Immature natural killer cell (primary cell): ENCODE data around the gene WFIKKN1. TPM values are rescaled to one million over a fixed set of nuclear protein-coding genes. Genes with fewer than 3 reads are reported as not detected.

Source experiments
- DNase-seq, 3 donors: peaks; one replicate each; pipeline ENCODE4 v3.0.0; 2022; ENCODE audit warnings: mixed read lengths in 1 of 3
- H3K27ac Mint-ChIP-seq, 6 donors: one replicate each; pipeline ENCODE4 v1.8.0; 2020; ENCODE audit warnings: mixed read lengths in 6 of 6, mild to moderate bottlenecking in 5 of 6, inconsistent platforms in 4 of 6, moderate library complexity in 3 of 6
- H3K27me3 Mint-ChIP-seq, 3 donors: one replicate each; pipeline ENCODE4 v1.8.0; 2020 to 2021; ENCODE audit warnings: low read depth in 3 of 3, mild to moderate bottlenecking in 3 of 3, mixed read lengths in 3 of 3, moderate library complexity in 3 of 3, inconsistent platforms in 1 of 3
- H3K36me3 Mint-ChIP-seq, 3 donors: one replicate each; pipeline ENCODE4 v1.8.0; 2020; ENCODE audit warnings: mixed read lengths in 3 of 3, inconsistent platforms in 2 of 3, mild to moderate bottlenecking in 2 of 3
- H3K4me1 Mint-ChIP-seq, 2 donors: one replicate each; pipeline ENCODE4 v1.8.0; 2020; ENCODE audit warnings: inconsistent platforms in 2 of 2, mild to moderate bottlenecking in 2 of 2, mixed read lengths in 2 of 2, moderate library complexity in 1 of 2
- H3K4me3 Mint-ChIP-seq, 5 donors: one replicate each; pipeline ENCODE4 v1.8.0; 2020; ENCODE audit warnings: mild to moderate bottlenecking in 5 of 5, mixed read lengths in 5 of 5, inconsistent platforms in 3 of 5, moderate library complexity in 3 of 5
- H3K9me3 Mint-ChIP-seq, 6 donors: one replicate each; pipeline ENCODE4 v1.8.0; 2020; ENCODE audit warnings: mild to moderate bottlenecking in 6 of 6, mixed read lengths in 6 of 6, inconsistent platforms in 4 of 6, moderate library complexity in 3 of 6
- polyA plus RNA-seq, 3 donors: library from polyadenylated mRNA; unstranded; fragments of 300-500 nt; fragmentation: Illumina TruSeq; gene quantifications; one replicate each; pipeline ENCODE4 v1.2.3, GENCODE V29; 2021

The WFIKKN1 gene, protein sequence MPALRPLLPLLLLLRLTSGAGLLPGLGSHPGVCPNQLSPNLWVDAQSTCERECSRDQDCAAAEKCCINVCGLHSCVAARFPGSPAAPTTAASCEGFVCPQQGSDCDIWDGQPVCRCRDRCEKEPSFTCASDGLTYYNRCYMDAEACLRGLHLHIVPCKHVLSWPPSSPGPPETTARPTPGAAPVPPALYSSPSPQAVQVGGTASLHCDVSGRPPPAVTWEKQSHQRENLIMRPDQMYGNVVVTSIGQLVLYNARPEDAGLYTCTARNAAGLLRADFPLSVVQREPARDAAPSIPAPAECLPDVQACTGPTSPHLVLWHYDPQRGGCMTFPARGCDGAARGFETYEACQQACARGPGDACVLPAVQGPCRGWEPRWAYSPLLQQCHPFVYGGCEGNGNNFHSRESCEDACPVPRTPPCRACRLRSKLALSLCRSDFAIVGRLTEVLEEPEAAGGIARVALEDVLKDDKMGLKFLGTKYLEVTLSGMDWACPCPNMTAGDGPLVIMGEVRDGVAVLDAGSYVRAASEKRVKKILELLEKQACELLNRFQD
- polyA plus RNA-seq, result under 1 TPM in 2 of 3 donors, not detected in 1; 0.17 to 0.19 TPM

- Mint-ChIP-seq H3K27me3 (no peaks in the 10 kb centered on the region), H3K9me3 (no peaks in the 10 kb centered on the region), H3K4me3 (no peak within 1 kb of the TSS), H3K36me3 (peaks cover 0 to 5% (median 0%) of the 10 kb centered on the region in 3 donors), H3K4me1 (peaks cover 0 to 1% of the 10 kb centered on the region in 2 donors), H3K27ac (no peak within 1 kb of the TSS)
- DNase-seq, result no peak
Observed at GRCh38 chr16:630815-631405, at the start of gene WFIKKN1. TSS of gene WFIKKN1 (plus strand) at chr16:630985. CDS start at chr16:631254, 269 bp downstream.

DNA sequence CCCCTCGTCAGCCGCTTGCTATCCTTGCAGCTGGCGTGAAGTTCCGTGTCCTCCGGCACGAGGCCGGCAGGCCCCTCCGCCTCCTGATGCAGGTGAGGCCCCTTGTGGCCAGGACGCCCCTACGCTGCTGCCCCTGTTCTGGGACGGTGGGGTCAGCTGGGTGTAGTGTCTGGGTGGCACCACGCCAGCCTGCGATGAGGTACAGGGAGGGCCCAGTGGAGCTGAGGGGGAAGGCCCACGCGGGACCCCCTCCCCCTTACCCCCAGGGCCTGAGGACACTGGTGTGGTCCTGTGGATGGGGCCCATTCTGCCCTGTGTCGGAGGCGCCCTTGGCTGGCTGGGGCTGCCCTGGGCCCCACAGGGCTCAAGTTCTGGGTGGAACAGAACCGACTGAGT, 48.6 kb upstream of the WFIKKN1 start:
- peaks cover 0 to 4% (median 0%) of the 10 kb centered on the region in 3 donors for H3K27me3 Mint-ChIP-seq
- H3K27ac Mint-ChIP-seq, result no peak overlapping the region
- peaks cover 0 to under 1% of the 10 kb centered on the region in 2 donors for H3K4me1 Mint-ChIP-seq
- H3K4me3 Mint-ChIP-seq, result no peak overlapping the region
- H3K9me3 Mint-ChIP-seq, result no peaks in the 10 kb centered on the region
- DNase-seq, result no peak
- no peaks in the 10 kb centered on the region for H3K36me3 Mint-ChIP-seq

- Mint-ChIP-seq H3K27me3 (peaks cover 0 to 4% (median 0%) of the 10 kb centered on the region in 3 donors), H3K4me1 (peaks cover 2 to 5% of the 10 kb centered on the region in 2 donors), H3K36me3 (no peaks in the 10 kb centered on the region), H3K9me3 (no peaks in the 10 kb centered on the region), H3K27ac (no peak overlapping the region), H3K4me3 (no peak overlapping the region)
- DNase-seq, result no peak
Observed at GRCh38 chr16:582614-583331, 48.0 kb upstream of the WFIKKN1 start.

DNA sequence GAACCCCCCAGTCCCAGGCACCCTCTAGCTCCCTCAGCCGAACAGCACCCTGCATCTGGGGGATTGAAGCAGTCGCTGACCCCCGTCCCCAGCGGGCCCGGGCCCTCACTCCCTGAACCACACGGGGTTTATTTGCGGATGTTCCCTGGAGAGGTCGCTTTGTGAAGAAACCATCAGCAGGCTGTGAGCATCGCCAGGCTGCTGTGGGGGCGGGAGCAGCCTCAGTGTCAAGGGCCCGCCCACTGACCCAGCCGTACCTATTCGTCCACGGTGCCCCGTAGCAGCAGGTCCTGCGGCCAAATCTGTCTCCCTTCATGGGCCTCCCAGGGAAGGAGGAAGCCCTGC, 47.3 kb upstream of the WFIKKN1 start:
- no peak for DNase-seq
- no peaks in the 10 kb centered on the region for H3K9me3 Mint-ChIP-seq
- no peaks in the 10 kb centered on the region for H3K36me3 Mint-ChIP-seq
- H3K4me1 Mint-ChIP-seq, result peaks cover 8 to 9% of the 10 kb centered on the region in 2 donors
- no peak overlapping the region for H3K4me3 Mint-ChIP-seq
- no peak overlapping the region for H3K27ac Mint-ChIP-seq
- peaks cover 0 to 4% (median 3%) of the 10 kb centered on the region in 3 donors for H3K27me3 Mint-ChIP-seq

- no peak overlapping the region for H3K4me3 Mint-ChIP-seq
- H3K4me1 Mint-ChIP-seq, result peaks cover 11% of the 10 kb centered on the region in 2 donors
- peaks cover 2 to 8% (median 3%) of the 10 kb centered on the region in 3 donors for H3K27me3 Mint-ChIP-seq
- no peaks in the 10 kb centered on the region for H3K36me3 Mint-ChIP-seq
- no peak overlapping the region for H3K27ac Mint-ChIP-seq
- no peaks in the 10 kb centered on the region for H3K9me3 Mint-ChIP-seq
- no peak for DNase-seq
Observed at GRCh38 chr16:583815-584591, 46.8 kb upstream of the WFIKKN1 start.

DNA sequence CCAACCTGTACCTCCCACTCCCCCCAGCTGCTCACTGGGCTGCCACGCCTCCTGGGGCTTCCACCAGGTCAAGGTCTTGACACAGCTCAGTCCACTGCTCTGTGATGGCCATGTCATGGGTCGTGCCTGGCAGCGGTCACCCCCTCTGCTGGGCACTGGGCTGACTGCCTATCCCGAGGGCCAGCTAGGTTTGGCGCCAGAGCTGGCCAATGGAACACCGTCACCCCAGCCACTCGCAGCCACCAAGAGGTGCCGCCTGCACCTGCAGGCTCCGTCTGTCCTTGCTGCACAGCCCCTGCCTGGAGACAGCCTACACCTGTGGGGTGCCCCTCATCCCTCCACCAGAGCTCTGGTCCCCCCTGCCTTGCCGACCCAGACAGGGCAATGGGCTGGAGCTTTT, 45.4 kb upstream of the WFIKKN1 start:
- Mint-ChIP-seq H3K27ac (no peak overlapping the region), H3K4me3 (no peak overlapping the region), H3K27me3 (peaks cover 8 to 16% (median 9%) of the 10 kb centered on the region in 3 donors), H3K4me1 (peaks cover 11% of the 10 kb centered on the region in 2 donors), H3K36me3 (no peaks in the 10 kb centered on the region), H3K9me3 (no peaks in the 10 kb centered on the region)
- DNase-seq, result no peak

- H3K27ac Mint-ChIP-seq, result peak overlapping the region in 1 of 6 donors; percentile 7
- H3K36me3 Mint-ChIP-seq, result no peaks in the 10 kb centered on the region
- no peak for DNase-seq
- H3K4me3 Mint-ChIP-seq, result no peak overlapping the region
- H3K27me3 Mint-ChIP-seq, result peaks cover 11 to 21% (median 13%) of the 10 kb centered on the region in 3 donors
- peaks cover 18 to 19% of the 10 kb centered on the region in 2 donors for H3K4me1 Mint-ChIP-seq
- no peaks in the 10 kb centered on the region for H3K9me3 Mint-ChIP-seq
Observed at GRCh38 chr16:586047-586644, 44.6 kb upstream of the WFIKKN1 start.

DNA sequence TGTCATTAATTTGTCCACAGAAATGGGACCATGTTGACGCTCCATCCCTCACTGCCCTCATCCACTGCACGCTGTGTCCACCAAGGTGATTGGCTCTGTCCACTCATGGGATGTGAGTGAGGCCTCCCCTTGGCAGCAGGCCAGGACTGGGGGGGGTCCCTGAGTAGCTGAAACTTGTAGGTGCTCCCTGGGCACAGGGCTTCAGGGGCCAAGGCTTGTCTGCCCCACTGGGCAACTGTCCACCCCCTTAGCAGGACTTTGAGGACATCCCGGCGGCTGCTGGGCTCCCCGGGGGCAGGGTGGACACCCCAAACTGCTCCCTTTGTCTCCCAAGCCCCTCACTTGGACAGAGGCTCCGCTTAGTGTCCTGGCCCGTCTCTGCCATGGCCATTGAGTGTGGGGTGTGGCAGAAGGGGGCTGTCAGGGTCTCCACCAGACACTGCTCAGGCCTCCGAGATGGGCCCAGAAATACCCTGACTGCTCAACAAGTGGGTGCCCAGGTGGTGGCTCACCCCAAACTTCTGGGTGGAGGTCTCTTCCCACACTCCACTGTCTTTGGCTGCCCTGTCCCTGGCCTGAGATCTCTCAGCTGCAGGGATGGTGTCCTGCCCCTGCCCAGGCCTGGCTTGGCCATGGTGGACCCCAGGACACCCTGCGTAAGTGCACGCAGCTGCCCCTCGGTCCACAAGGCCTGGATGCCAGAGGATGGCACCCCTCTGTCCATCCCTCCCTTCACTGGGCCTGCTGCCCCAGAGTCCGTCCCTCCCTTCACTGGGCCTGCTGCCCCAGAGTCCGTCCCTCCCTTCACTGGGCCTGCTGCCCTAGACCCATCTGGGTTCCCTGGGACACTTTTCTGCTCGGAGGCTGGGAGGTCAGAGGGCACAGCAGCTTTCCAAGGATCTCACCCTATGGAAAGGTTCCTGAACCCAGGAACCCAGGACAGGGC, 43.9 kb upstream of the WFIKKN1 start:
- Mint-ChIP-seq H3K27ac (peak overlapping the region in 5 of 6 donors; percentile 7 to 88 (median 83)), H3K4me1 (peaks cover 21 to 26% of the 10 kb centered on the region in 2 donors), H3K4me3 (peak overlapping the region; percentile 71 to 97 (median 92)), H3K9me3 (no peaks in the 10 kb centered on the region), H3K27me3 (peaks cover 11 to 21% (median 13%) of the 10 kb centered on the region in 3 donors), H3K36me3 (no peaks in the 10 kb centered on the region)
- DNase-seq, result no peak

GRCh38 chr16:588639-588888, 42.2 kb upstream of the WFIKKN1 start:
- Mint-ChIP-seq H3K36me3 (no peaks in the 10 kb centered on the region), H3K4me3 (peak overlapping the region; percentile 92 to 97 (median 94)), H3K27ac (peak overlapping the region; percentile 93 to 99 (median 98)), H3K27me3 (peaks cover 11 to 21% (median 13%) of the 10 kb centered on the region in 3 donors), H3K4me1 (peaks cover 30 to 33% of the 10 kb centered on the region in 2 donors), H3K9me3 (no peaks in the 10 kb centered on the region)
- no peak for DNase-seq

GRCh38 chr16:588889-589657, 41.7 kb upstream of the WFIKKN1 start:
- H3K4me1 Mint-ChIP-seq, result peaks cover 32 to 36% of the 10 kb centered on the region in 2 donors
- peaks cover 11 to 23% (median 14%) of the 10 kb centered on the region in 3 donors for H3K27me3 Mint-ChIP-seq
- no peaks in the 10 kb centered on the region for H3K9me3 Mint-ChIP-seq
- peak; percentile 99 to 100 (median 99) for DNase-seq
- H3K4me3 Mint-ChIP-seq, result peak overlapping the region; percentile 94 to 100 (median 98)
- H3K27ac Mint-ChIP-seq, result peak overlapping the region; percentile 93 to 100 (median 100)
- H3K36me3 Mint-ChIP-seq, result no peaks in the 10 kb centered on the region

GRCh38 chr16:589658-590187, 41.1 kb upstream of the WFIKKN1 start, which contains the start of gene RAB40C:
TSS of gene RAB40C (plus strand) at chr16:590066. CDS start at chr16:590292, 226 bp downstream.
- Mint-ChIP-seq H3K27me3 (peaks cover 11 to 23% (median 15%) of the 10 kb centered on the region in 3 donors), H3K27ac (peak within 1 kb of the TSS; percentile 93 to 100 (median 100)), H3K4me1 (peaks cover 33 to 42% of the 10 kb centered on the region in 2 donors), H3K36me3 (no peaks in the 10 kb centered on the region), H3K9me3 (no peaks in the 10 kb centered on the region), H3K4me3 (peak within 1 kb of the TSS; percentile 93 to 100 (median 98))
- peak; percentile 99 for DNase-seq
